Measurements from ENCODE around the gene B3GLCT. TPM values are rescaled to one million over a fixed set of nuclear protein-coding genes. Genes with fewer than 3 reads are reported as not detected.

The B3GLCT gene
- total RNA-seq, 1 donor from 2014 or later, result 11.5 TPM

- DNase-seq (ENCODE audit: extremely low read depth, low read depth, low spot score), result no peak
These were observed 67.5 kb downstream of the B3GLCT start for GRCh38 chr13:31267126-31267784.

- DNase-seq (ENCODE audit: extremely low read depth, low read depth, low spot score), result no peak
These were observed 74.6 kb downstream of the B3GLCT start for GRCh38 chr13:31274390-31274789.

DNA sequence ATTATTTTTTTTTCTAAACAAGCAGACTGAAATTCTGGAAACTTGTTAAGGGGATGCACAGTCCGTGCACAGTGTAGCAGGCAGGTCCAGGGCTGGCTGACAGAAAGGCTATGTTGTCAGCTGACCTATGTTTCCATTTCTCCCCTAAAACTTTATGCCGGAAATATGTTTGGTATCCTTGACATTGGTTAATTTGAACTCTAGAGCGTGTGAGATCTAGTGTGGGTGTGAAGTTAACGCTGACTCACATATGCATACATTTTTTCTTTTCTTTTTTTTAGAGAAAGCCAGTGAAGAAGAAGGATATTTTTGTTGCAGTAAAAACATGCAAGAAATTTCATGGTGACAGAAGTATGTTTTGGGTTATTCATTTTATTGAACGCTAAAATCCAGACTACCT, 76.6 kb downstream of the B3GLCT start:
- no peak for DNase-seq (ENCODE audit: extremely low read depth, low read depth, low spot score)

DNA sequence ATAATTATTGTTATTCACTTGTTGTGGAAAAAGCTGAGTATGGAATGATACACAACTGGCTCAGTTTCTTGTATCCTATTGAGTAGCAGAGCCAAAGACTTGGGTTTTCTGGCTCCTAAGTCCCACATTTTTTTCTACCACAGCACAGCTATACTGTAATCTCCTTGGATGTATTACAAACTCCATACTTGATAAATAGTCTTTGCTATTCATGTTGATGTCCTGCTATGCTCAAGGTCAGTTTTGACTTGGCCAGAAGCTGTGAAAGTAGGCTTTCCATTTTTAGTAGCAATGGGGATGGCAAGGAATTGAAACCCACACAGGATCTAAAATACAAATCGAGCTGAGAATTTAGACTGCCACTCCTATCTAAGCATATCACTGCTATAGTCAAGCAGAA, 79.1 kb downstream of the B3GLCT start:
- no peak for DNase-seq (ENCODE audit: extremely low read depth, low read depth, low spot score)

DNA sequence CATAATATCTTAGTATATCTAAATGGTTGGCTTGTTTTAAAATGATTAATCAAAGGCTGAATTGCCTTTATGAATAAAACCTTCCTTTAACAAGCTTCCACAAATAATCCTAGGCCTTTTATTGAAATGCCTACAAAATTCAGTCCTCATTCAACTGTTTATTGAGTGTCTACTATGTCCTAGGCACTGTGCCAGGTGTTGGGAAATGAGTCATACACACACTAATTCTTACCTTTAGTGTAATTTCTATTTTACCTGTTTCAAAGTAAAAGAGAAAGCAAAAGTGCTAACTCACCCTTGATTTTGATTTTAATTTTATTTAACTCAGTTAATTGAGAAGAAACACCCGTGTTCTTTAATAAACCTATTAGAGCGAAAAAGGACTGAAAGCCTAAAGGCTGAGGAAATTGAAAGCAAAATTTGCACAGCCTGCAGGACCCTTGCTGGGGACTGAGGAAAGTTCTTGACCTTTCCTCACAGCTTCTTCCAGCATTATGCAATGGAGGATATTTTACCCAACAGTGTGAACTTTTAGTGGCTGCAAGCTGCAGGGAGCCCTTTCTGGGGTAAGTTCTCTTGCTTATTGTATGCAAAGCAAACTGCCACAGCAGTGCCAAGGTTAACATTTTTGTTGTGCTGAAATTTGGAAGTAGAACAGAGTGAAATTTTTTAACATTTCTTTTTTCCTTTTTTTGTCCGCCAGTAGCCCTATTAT, 83.1 kb downstream of the B3GLCT start:
- DNase-seq (ENCODE audit: extremely low read depth, low read depth, low spot score), result no peak

DNA sequence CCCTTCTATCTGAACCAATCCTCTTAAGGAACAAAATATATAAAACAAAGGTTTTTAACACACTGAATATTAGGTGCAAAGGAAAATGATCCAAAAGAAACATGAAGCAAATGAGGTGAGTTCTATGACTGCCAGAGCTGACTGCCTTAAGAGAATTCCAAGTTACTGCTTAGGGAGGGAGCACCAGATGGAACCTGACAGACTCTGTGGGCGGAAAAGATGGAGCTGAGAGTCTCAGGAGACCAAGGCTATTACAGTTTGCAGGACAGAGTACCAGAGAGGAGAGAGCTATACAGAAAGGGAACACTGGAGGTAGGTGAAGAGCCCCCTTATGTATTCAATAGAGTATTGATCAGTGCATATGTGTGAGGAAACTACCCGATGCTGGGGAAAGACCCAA, 87.2 kb downstream of the B3GLCT start:
- DNase-seq (ENCODE audit: extremely low read depth, low read depth, low spot score), result no peak

DNA sequence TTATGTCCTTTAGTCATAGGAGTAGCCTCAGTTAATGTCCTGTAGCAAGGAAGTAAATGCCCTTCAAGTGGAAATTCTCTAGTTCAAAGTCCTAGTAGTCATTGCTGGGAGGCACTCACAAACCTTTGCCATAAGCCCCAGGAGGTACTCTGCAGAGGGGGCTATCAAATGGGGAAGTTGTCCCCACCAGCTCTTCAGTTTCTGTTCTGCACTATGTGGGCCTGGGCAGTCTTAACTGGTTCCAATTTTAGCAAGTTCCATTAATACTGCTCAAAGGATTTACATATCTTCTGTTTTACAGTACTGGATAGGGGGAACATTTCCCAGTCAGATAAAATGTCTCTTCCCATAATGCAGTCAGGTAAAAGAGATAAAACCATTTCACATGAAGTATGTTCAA, 101.3 kb downstream of the B3GLCT start:
- no peak for DNase-seq (ENCODE audit: extremely low read depth, low read depth, low spot score)

DNA sequence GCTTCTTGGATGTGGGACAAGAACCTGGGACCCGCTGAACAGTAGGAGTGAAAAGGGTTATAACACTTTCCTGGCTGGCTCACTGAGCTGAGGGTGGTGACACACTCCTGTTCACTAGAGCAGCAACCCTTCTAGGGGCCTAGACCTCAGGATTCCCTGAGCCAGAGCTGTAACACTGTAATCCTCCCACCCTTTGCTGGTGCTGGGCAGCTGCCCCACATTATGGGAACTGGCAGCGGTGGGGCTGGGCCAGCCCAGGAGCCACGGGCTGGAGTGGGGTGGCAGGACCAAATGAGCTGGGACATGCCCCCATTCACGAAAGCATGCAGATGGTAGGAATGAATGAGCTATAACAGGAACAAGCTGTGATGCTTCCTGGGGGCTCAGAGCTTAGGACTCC, 110.6 kb downstream of the B3GLCT start:
- no peak for DNase-seq (ENCODE audit: extremely low read depth, low read depth, low spot score)

- DNase-seq (ENCODE audit: extremely low read depth, low read depth, low spot score), result no peak
These were observed 111.0 kb downstream of the B3GLCT start for GRCh38 chr13:31310786-31311185.

DNA sequence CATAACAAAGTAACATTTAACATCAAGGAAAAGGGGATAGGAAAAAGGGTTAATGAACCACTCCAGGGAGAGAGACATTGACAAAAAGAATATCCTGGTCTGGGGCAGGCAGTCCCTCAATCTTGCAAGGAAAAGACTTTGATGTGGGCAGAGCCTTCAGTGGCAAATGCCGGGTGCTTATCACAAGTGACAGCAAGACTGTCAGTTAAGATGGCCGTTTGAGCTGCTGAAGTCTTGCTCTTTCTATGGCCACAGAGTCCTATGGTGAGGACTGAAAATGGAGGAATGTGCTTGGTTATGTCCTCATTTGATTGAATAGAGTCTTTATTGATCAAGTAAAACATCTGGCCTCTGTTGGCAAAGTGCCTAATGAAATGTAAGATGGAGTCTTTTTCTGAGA, 112.1 kb downstream of the B3GLCT start:
- no peak for DNase-seq (ENCODE audit: extremely low read depth, low read depth, low spot score)

GRCh38 chr13:31314961-31315360, 115.2 kb downstream of the B3GLCT start:
- no peak for DNase-seq (ENCODE audit: extremely low read depth, low read depth, low spot score)

GRCh38 chr13:31320946-31321345, 121.2 kb downstream of the B3GLCT start:
- no peak for DNase-seq (ENCODE audit: extremely low read depth, low read depth, low spot score)

DNA sequence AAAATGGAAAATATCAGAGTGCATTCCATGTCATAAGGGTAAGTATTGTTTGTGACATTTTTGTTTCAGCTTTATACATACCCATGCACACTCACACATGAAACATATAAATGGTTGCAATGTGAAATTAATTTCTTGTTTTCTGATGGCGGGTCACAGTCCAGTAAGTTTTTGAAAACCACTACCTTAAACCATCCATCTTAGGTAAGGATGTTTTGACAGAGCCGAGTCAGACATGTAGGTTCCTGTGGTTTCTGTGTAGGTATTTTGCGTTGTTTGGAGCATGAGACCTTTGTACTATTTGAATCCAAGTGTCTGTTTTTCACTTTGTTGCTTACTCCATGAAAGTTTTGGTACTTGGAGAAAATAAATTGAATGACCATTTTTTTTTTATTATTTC, 121.7 kb downstream of the B3GLCT start:
- no peak for DNase-seq (ENCODE audit: extremely low read depth, low read depth, low spot score)

DNA sequence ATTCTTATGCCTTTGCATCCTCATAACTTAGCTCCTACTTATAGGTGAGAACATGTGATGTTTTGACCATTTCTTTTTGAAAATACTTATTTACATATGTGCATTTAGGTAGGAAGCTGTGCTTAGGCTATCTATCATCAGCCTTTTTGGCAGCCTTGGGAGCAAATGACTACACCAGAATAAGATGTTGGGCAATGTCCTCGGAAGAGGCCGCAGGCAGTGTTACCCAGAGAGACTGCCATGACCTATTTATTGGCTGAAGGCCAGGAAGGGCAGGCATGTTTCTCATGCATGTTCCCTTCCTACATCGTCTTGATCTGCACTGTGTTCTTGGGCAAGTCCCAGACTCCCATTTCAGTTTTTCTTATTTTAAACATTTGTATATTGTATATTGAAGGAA, 122.3 kb downstream of the B3GLCT start:
- no peak for DNase-seq (ENCODE audit: extremely low read depth, low read depth, low spot score)

- no peak for DNase-seq (ENCODE audit: extremely low read depth, low read depth, low spot score)
These were observed 123.1 kb downstream of the B3GLCT start for GRCh38 chr13:31322702-31323405.

DNA sequence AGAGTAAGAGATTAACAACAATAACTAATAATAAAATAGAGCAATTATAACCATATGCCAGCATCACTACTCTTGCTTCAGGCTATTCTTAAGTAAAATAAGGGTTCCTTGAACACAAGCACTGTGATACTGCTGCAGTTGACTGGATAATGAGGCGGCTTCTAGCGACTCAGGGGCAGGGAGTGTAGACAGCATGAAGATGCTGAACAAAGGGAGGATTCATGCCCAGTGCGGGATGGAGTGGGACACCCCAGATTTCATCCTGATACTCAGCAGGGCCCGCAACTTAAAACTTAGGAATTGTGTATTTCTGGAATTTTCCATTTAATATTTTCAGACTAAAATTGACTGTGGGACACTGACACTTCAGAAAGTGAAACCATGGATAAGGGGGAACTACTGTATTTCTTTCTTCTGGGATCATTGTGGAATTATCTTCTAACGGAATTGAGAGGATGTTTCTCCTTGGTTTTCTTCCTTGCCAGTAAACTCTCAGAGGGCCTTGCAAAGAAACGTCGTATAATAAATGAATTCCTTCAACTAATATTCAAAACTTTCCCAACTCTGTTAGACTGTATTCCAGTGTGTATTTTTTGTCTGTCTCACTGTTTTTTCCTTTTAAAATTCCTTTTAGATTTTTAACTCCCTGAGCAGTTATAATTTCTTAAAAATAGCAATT, 127.5 kb downstream of the B3GLCT start:
- DNase-seq (ENCODE audit: extremely low read depth, low read depth, low spot score), result no peak

DNA sequence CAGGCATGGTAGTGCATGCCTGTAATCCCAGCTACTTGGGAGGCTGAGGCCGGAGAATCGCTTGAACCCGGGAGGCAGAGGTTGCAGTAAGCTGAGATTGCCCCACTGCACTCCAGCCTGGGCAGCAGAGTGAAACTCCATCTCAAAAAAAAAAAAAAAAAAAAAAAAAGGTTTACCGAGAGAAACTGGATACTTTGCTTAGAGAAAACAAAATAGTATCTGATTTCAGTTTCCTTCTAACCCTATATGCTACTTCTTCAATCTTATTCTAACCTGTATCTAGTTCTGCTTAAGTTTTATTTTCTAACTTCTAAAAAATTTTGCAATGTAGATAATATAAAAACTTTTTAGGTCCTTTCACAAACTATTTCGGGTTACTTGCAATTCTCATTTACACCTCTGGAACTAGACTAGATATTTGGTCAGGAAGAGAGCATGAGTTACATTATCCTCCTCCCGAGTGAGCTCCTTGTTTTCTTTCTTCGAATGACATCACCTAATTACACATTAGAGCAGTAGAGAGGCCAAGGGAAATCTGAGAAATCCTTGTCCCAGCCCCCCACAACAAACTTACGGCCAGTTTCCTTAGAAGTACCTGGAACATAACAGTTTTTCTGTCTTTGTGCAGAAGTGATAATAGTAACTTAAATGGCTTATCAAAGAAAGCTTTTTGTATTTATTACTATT, 128.9 kb downstream of the B3GLCT start:
- DNase-seq (ENCODE audit: extremely low read depth, low read depth, low spot score), result no peak

- no peak for DNase-seq (ENCODE audit: extremely low read depth, low read depth, low spot score)
These were observed 130.5 kb downstream of the B3GLCT start for GRCh38 chr13:31330236-31330635.

- no peak for DNase-seq (ENCODE audit: extremely low read depth, low read depth, low spot score)
These were observed 131.3 kb downstream of the B3GLCT start for GRCh38 chr13:31331068-31331467.

GRCh38 chr13:31334547-31334946, 134.8 kb downstream of the B3GLCT start:
- no peak for DNase-seq (ENCODE audit: extremely low read depth, low read depth, low spot score)
